Uterus (tissue), 2 donors: Measurements from ENCODE around the gene BHLHA15.

ENCODE experiments used
- CTCF ChIP-seq, 4 experiments: fragments of 200-600 bp in 2 of 4; fragments of 450-650 bp in 2 of 4; sonication (generic) in 2 of 4; IDR thresholded peaks; one replicate each; pipeline ENCODE4 v1.5.1; 2016 to 2019; ENCODE audit warnings: antibody characterized with exemption in 4 of 4, mild to moderate bottlenecking in 2 of 4, moderate library complexity in 1 of 4
- POLR2A ChIP-seq, 2 donors: fragments of 450-650 bp; IDR thresholded peaks; one replicate each; pipeline ENCODE4 v1.6.1; 2016; ENCODE audit warnings: antibody characterized with exemption in 2 of 2, mild to moderate bottlenecking in 1 of 2, moderate library complexity in 1 of 2

GRCh38 chr7:98174334-98175259 is 36.6 kb upstream of the BHLHA15 start:
- TF ChIP-seq CTCF (IDR thresholded peaks at IDR 0.05) (no peak), POLR2A (IDR thresholded peaks at IDR 0.05) (no peak)
